Measurements from ENCODE around the gene CCT8L2. TPM values are rescaled to one million over a fixed set of nuclear protein-coding genes. Genes with fewer than 3 reads are reported as not detected.

Gene CCT8L2
- not detected in 2 replicates for total RNA-seq

GRCh38 chr22:16592710-16593109 lies at the start of gene CCT8L2:
Gene CCT8L2, minus strand, starts transcription at chr22:16592810. Its CDS starts 260 bp downstream, at chr22:16592550.

Other genes starting within 250 kb of the CCT8L2 start
- gene XKR3, start 232.6 kb upstream of the CCT8L2 start, total RNA-seq = not detected in 2 replicates